Chondrocyte (in vitro differentiated cells): ENCODE measurements around the gene RRP15. TPM values are rescaled to one million over a fixed set of nuclear protein-coding genes. Genes with fewer than 3 reads are reported as not detected.
A peak's percentile ranks its signal among the peaks of the same experiment; 100 is the strongest.
"Not testable (repeated sequence)": the region's sequence is repeated elsewhere in the genome, so short reads cannot be mapped to it uniquely, and the experiment has no call there.

Experiments used
- DNase-seq: peaks from one replicate; pipeline ENCODE4 v3.0.0; 2021; ENCODE audit warnings: mixed read lengths, low spot score
- H3K27ac Mint-ChIP-seq: one replicate; pipeline ENCODE4 v1.8.0; 2021; ENCODE audit warnings: mild to moderate bottlenecking, moderate library complexity, mixed read lengths; ENCODE audit not compliant: unreplicated experiment
- H3K27me3 Mint-ChIP-seq: 2 replicates; pipeline ENCODE4 v1.8.0; 2021; ENCODE audit warnings: low read depth, mixed read lengths
- H3K36me3 Mint-ChIP-seq: 2 replicates; pipeline ENCODE4 v1.8.0; 2021; ENCODE audit warnings: low read depth, mixed read lengths
- H3K4me1 Mint-ChIP-seq: 2 replicates; pipeline ENCODE4 v1.8.0; 2021; ENCODE audit warnings: low read depth, mild to moderate bottlenecking, mixed read lengths
- H3K4me3 Mint-ChIP-seq: one replicate; pipeline ENCODE4 v1.8.0; 2021; ENCODE audit warnings: mild to moderate bottlenecking, moderate library complexity, mixed read lengths; ENCODE audit not compliant: unreplicated experiment
- H3K9me3 Mint-ChIP-seq: 2 replicates; pipeline ENCODE4 v1.8.0; 2021; ENCODE audit warnings: low read depth, mixed read lengths
- total RNA-seq: library from RNA; stranded (reverse); gene quantifications from 3 replicates; pipeline ENCODE4 v1.2.1, GENCODE V29; 2021
- TF ChIP-seq, protein P1 (sequence below): fragments of 200-600 bp; sonication (generic); IDR thresholded peaks from 2 replicates; pipeline ENCODE4 v1.5.0; 2021; ENCODE audit warnings: antibody characterized with exemption, mild to moderate bottlenecking, moderate library complexity

The RRP15 gene
- total RNA-seq, 1 donor from 2014 or later: 16.9 TPM

DNA sequence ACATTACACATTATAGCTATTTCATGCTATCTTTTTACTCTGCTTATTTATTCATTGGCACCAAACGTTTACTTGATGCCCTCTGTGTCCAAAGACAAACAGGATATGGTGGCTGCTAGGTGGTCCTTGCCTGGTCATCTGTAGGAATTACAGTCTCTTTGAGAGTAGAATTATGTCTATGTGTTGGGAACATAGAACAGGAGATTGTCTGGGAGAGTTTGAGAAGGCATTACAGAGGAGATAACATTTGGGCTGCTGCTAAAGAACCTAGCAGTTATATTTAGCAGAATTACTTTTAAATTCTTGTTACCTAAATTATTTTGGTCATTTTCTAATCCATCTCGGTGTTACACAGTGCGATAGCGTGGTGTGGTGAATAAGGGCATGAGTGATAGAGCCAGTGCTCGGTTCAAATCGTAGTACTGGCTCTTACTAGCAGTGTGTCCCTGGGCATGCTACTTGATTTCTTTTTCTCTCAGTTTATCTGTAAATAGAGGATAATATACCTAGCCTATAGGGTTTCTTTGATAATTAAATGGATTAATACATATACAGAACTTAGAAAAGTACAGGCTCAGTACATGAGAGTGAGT lies 20.5 kb downstream of the RRP15 start:
- Mint-ChIP-seq H3K9me3 (no peaks in the 10 kb centered on the region), H3K4me3 (no peak overlapping the region), H3K36me3 (peaks cover 6% of the 10 kb centered on the region), H3K27me3 (no peaks in the 10 kb centered on the region), H3K27ac (peak overlapping the region; percentile 2), H3K4me1 (peaks cover 22% of the 10 kb centered on the region)
- TF ChIP-seq, protein P1, sequence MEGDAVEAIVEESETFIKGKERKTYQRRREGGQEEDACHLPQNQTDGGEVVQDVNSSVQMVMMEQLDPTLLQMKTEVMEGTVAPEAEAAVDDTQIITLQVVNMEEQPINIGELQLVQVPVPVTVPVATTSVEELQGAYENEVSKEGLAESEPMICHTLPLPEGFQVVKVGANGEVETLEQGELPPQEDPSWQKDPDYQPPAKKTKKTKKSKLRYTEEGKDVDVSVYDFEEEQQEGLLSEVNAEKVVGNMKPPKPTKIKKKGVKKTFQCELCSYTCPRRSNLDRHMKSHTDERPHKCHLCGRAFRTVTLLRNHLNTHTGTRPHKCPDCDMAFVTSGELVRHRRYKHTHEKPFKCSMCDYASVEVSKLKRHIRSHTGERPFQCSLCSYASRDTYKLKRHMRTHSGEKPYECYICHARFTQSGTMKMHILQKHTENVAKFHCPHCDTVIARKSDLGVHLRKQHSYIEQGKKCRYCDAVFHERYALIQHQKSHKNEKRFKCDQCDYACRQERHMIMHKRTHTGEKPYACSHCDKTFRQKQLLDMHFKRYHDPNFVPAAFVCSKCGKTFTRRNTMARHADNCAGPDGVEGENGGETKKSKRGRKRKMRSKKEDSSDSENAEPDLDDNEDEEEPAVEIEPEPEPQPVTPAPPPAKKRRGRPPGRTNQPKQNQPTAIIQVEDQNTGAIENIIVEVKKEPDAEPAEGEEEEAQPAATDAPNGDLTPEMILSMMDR: no peak
- no peak for DNase-seq

DNA sequence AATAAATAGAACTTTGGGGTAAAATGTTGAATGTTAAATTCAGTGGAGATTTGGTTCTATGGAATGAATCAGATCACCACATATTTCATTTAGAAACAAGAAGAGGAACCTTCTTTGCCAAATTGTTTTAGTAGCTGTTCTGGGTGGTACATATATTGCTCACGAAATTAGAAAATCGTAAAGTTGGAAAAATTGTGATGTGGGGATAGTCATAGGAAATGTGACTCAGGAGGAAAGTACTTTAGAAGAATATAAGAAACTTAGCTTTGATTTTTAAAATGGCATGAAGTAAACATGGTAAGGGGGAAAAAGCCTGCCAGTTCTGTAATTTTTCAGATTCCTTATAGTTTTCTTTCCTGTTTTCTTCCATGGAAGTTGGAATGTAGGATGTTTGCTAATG lies 27.4 kb downstream of the RRP15 start:
- Mint-ChIP-seq H3K4me1 (peaks cover 18% of the 10 kb centered on the region), H3K27ac (no peak overlapping the region), H3K27me3 (no peaks in the 10 kb centered on the region), H3K36me3 (peaks cover 8% of the 10 kb centered on the region), H3K9me3 (peaks cover 8% of the 10 kb centered on the region), H3K4me3 (no peak overlapping the region)
- TF ChIP-seq, protein P1: no peak
- no peak for DNase-seq

DNA sequence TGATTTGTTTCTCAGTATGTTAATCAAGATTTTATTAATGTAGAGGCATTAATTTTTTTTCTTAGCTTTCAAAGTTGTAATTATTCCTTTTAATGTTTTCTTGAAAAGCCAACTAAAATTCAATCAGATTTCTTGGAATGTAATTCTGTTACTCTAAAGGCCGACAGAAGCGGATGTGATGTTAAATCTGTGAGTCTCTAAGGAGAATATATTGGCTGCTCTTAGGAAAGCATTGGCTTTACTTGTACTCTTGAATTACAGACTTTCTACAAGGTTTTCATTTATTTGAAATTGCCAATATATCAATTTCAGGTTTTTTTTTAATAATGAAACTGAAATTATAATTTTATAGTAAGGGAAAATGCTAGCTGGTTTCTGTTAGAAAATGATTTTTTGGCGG lies 29.2 kb downstream of the RRP15 start:
- Mint-ChIP-seq H3K4me3 (no peak overlapping the region), H3K27ac (no peak overlapping the region), H3K27me3 (no peaks in the 10 kb centered on the region), H3K4me1 (peaks cover 11% of the 10 kb centered on the region), H3K9me3 (peaks cover 8% of the 10 kb centered on the region), H3K36me3 (peaks cover 6% of the 10 kb centered on the region)
- no peak for DNase-seq
- TF ChIP-seq, protein P1: no peak

DNA sequence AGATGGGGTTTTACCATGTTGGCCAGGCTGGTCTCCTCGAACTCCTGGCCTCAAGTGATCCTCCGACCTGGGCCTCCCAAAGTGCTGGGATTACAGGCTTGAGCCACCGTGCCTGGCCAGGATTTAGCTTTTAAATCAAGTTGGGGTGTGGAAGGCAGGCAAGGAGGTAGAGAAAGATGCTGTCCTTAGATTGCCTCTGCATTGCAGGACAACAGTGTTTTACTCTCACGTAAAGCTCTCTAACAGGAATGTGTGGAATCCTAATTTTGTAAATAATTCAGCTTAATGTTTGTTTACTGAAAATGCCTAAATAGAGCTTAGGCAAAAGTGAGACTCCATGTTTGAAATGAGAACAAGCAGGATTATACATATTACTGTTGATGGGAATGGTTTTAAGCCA lies 30.5 kb downstream of the RRP15 start:
- no peak overlapping the region for H3K4me3 Mint-ChIP-seq
- H3K36me3 Mint-ChIP-seq: peaks cover 6% of the 10 kb centered on the region
- H3K27me3 Mint-ChIP-seq: no peaks in the 10 kb centered on the region
- peaks cover 8% of the 10 kb centered on the region for H3K9me3 Mint-ChIP-seq
- H3K4me1 Mint-ChIP-seq: peaks cover 11% of the 10 kb centered on the region
- TF ChIP-seq, protein P1: no peak
- H3K27ac Mint-ChIP-seq: no peak overlapping the region
- DNase-seq: no peak

DNA sequence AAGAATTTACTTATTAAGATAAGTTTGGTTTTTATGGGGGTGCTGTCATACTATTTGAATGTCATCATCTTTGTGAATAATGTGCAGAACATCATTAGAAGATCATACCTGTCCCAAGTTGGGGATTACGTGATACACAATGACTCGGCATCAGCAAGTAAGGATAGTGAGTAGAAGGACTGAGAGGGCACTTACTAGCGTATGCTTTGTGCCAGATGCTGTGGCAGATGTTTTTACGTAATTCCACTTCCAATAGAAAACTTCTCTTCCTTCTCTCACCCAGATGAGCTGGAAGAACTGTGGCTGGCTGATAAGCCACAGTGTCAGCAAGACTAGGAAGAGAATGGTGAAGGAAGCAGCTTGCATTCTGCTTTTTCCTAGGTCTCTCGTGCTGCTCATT lies 32.0 kb downstream of the RRP15 start:
- TF ChIP-seq, protein P1: no peak
- Mint-ChIP-seq H3K9me3 (no peaks in the 10 kb centered on the region), H3K4me1 (peaks cover 8% of the 10 kb centered on the region), H3K27ac (no peak overlapping the region), H3K36me3 (no peaks in the 10 kb centered on the region), H3K27me3 (no peaks in the 10 kb centered on the region), H3K4me3 (no peak overlapping the region)
- DNase-seq: no peak

DNA sequence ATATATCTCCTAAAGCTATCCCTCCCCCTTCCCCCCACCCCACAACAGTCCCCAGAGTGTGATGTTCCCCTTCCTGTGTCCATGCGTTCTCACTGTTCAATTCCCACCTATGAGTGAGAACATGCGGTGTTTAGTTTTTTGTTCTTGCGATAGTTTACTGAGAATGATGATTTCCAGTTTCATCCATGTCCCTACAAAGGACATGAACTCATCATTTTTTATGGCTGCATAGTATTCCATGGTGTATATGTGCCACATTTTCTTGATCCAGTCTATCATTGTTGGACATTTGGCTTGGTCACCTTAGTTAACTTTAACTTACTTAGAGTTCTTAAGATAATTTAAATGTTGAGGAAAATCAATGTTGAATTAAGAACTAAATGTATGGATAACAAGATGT lies 35.1 kb downstream of the RRP15 start:
- not testable (repeated sequence) for H3K27ac Mint-ChIP-seq, DNase-seq, H3K4me1 Mint-ChIP-seq, H3K9me3 Mint-ChIP-seq, H3K4me3 Mint-ChIP-seq, H3K27me3 Mint-ChIP-seq
- H3K36me3 Mint-ChIP-seq: peaks cover 11% of the 10 kb centered on the region
